T-helper 2 cell treated with Interferon-gamma antibody and Interleukin-4, amounts not matched to agents 5 μg/mL and 100 μg/mL, for 36 hours (primary cell): ENCODE data around the gene EML2.

Experiments
- DNase-seq: peaks from one replicate; pipeline ENCODE4 v3.0.0; 2021; ENCODE audit warnings: low spot score
- H3K27ac Mint-ChIP-seq: one replicate; pipeline ENCODE4 v1.8.0; 2021; ENCODE audit warnings: mild to moderate bottlenecking, mixed read lengths
- H3K27me3 Mint-ChIP-seq: one replicate; pipeline ENCODE4 v1.8.0; 2021; ENCODE audit warnings: low read depth, mixed read lengths
- H3K36me3 Mint-ChIP-seq: one replicate; pipeline ENCODE4 v1.8.0; 2021; ENCODE audit warnings: low read depth, mixed read lengths
- H3K4me1 Mint-ChIP-seq: one replicate; pipeline ENCODE4 v1.8.0; 2021; ENCODE audit warnings: low read depth, mixed read lengths
- H3K4me3 Mint-ChIP-seq: one replicate; pipeline ENCODE4 v1.8.0; 2022; ENCODE audit warnings: mild to moderate bottlenecking, moderate library complexity, mixed read lengths
- H3K9me3 Mint-ChIP-seq: one replicate; pipeline ENCODE4 v1.8.0; 2021; ENCODE audit warnings: mixed read lengths

EML2 gene

GRCh38 chr19:45667620-45668341 lies 28.6 kb upstream of the EML2 start, which contains the start of gene GIPR:
TSS of gene GIPR (plus strand) at chr19:45668221. CDS start at chr19:45669521, 1,300 bp downstream.
- H3K27me3 Mint-ChIP-seq, result peaks cover 3% of the 10 kb centered on the region
- peaks cover 30% of the 10 kb centered on the region for H3K4me1 Mint-ChIP-seq

DNA sequence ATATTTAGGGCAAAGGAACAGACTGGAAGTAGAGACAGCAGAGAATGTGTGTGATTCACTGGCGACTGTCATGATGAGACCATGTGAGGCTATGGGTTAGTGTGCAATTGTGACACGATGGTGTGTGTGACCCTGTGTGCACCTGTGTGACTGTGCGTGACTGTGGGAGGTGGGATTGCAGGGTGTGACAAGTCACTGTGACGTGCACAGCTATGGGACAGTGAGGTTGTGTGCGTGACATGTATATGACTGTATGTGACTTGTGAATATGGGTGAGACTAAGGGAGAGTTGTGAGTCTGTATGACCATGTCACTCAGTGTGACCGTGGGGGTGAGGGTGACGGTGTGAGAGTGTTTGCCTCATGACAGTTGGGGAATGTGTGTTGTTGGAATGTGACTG lies 25.4 kb upstream of the EML2 start:
- Mint-ChIP-seq H3K4me3 (no peak overlapping the region), H3K9me3 (no peaks in the 10 kb centered on the region), H3K36me3 (no peaks in the 10 kb centered on the region), H3K27me3 (peaks cover 7% of the 10 kb centered on the region), H3K27ac (no peak overlapping the region), H3K4me1 (peaks cover 19% of the 10 kb centered on the region)
- DNase-seq, result no peak

More at GRCh38 chr19:45667620-45668341, 28.6 kb upstream of the EML2 start, which contains the start of gene GIPR:
- Mint-ChIP-seq H3K27ac (peak within 1 kb of the TSS; percentile 79), H3K9me3 (no peaks in the 10 kb centered on the region), H3K4me3 (peak within 1 kb of the TSS; percentile 87), H3K36me3 (peaks cover 2% of the 10 kb centered on the region)
- peak; percentile 77 for DNase-seq

DNA sequence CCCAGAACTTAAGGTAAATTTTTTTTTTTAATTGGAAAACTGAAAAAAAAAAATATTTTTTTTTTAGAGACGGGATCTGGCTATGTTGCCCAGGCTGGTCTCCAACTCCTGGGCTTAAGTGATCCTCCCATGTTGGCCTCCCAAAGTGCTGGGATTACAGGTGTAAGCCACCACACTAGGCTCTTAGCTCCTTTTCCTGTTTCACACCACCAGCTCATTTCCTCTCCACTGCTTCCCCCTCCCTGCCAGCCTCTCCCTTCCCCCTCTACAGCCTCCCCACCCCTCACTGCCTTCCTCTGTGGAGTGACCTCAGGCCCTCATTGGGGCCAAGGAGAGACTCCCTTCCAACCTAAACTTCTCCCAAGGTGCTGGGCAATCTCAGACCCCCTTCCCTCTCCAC lies 24.6 kb upstream of the EML2 start:
- peaks cover 15% of the 10 kb centered on the region for H3K4me1 Mint-ChIP-seq
- peak overlapping the region; percentile 11 for H3K27ac Mint-ChIP-seq
- no peaks in the 10 kb centered on the region for H3K9me3 Mint-ChIP-seq
- no peak overlapping the region for H3K4me3 Mint-ChIP-seq
- H3K36me3 Mint-ChIP-seq, result no peaks in the 10 kb centered on the region
- H3K27me3 Mint-ChIP-seq, result peaks cover 7% of the 10 kb centered on the region
- DNase-seq, result no peak

DNA sequence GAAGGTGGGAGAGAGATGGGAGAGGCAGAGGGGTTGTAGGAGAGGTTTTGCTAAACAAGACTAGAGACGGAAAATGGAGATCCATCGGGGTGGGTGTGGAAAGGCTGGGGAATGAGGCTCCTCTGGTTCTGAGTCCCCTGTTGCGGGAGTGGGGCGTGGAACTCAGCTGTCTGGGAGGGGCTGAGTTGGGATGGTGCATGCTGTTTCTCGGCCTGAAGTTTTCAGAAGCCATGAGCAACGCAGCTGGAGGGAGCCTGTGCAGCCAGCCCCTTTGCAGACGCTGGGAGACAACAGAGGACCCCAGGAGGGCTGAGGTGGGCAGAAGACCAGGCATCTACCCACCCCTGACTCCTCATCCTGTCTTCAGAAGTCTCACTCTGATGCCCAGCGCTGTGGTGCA lies 21.4 kb upstream of the EML2 start:
- Mint-ChIP-seq H3K27me3 (peaks cover 7% of the 10 kb centered on the region), H3K4me3 (no peak overlapping the region), H3K9me3 (no peaks in the 10 kb centered on the region), H3K36me3 (no peaks in the 10 kb centered on the region), H3K27ac (no peak overlapping the region), H3K4me1 (peaks cover 3% of the 10 kb centered on the region)
- no peak for DNase-seq

GRCh38 chr19:45659096-45659729 lies 20.0 kb upstream of the EML2 start:
- Mint-ChIP-seq H3K9me3 (no peaks in the 10 kb centered on the region), H3K27ac (no peak overlapping the region), H3K27me3 (peaks cover 7% of the 10 kb centered on the region), H3K4me3 (no peak overlapping the region), H3K4me1 (peaks cover 3% of the 10 kb centered on the region), H3K36me3 (no peaks in the 10 kb centered on the region)
- no peak for DNase-seq

DNA sequence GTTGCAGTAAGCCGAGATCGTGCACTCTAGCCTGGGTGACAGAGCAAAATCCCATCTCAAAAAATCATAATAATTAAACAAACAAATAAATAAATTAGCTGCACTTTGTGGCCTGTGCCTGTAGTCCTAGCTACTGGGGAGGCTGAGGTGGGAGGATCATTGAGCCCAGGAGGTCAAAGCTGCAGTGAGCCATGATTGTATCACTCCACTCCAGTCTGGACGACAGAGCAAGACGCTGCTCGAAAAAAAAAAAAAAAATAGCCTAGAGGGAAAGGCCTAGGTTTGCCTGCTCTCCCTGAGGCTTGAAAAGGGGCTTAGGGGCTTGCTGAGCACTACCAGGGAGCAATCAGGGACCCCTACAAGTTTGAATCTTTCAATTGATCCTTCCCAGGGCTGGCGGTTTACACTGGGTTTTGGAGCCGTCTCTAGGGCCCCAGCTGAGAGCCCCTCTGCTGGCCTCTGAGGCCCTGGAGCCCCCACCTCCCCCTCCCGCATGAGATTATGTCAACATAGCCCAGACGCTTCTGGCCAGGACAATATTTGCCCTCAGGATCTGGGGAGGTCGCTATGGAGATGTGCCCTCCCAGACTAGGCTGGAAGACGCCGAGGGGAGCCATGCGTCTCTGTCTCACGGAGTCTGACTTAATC lies 18.4 kb upstream of the EML2 start:
- H3K27ac Mint-ChIP-seq, result no peak overlapping the region
- peaks cover 7% of the 10 kb centered on the region for H3K27me3 Mint-ChIP-seq
- no peaks in the 10 kb centered on the region for H3K4me1 Mint-ChIP-seq
- no peak for DNase-seq
- H3K36me3 Mint-ChIP-seq, result no peaks in the 10 kb centered on the region
- H3K9me3 Mint-ChIP-seq, result no peaks in the 10 kb centered on the region
- H3K4me3 Mint-ChIP-seq, result no peak overlapping the region

GRCh38 chr19:45655073-45655472 lies 15.9 kb upstream of the EML2 start:
- no peaks in the 10 kb centered on the region for H3K36me3 Mint-ChIP-seq
- H3K27ac Mint-ChIP-seq, result no peak overlapping the region
- no peaks in the 10 kb centered on the region for H3K27me3 Mint-ChIP-seq
- no peaks in the 10 kb centered on the region for H3K9me3 Mint-ChIP-seq
- H3K4me1 Mint-ChIP-seq, result no peaks in the 10 kb centered on the region
- H3K4me3 Mint-ChIP-seq, result no peak overlapping the region
- DNase-seq, result no peak

- Mint-ChIP-seq H3K4me3 (no peak overlapping the region), H3K4me1 (no peaks in the 10 kb centered on the region), H3K36me3 (no peaks in the 10 kb centered on the region), H3K27me3 (no peaks in the 10 kb centered on the region), H3K27ac (no peak overlapping the region), H3K9me3 (no peaks in the 10 kb centered on the region)
- DNase-seq, result no peak
Observed at GRCh38 chr19:45653634-45654033, 14.4 kb upstream of the EML2 start.

DNA sequence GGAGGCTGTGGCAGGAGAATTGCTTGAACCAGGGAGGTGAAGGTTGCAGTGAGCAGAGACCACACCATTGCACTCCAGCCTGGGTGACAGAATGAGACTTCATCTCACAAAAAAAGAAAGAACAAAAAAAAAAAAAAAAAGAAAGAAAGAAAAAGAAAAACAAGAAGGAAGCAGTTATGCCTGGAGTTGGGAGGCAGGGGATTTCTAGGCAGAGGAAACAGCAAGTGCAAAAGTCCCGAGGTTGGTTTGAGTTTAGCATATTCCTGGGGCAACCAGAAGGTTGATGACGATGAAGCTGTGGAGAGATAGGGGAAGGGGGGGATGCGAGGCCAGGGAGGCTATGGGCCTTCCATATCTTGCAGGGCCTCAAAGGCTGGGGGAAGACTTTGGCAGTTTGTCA lies 11.5 kb upstream of the EML2 start:
- H3K4me3 Mint-ChIP-seq, result no peak overlapping the region
- no peak for DNase-seq
- H3K9me3 Mint-ChIP-seq, result no peaks in the 10 kb centered on the region
- H3K36me3 Mint-ChIP-seq, result no peaks in the 10 kb centered on the region
- no peak overlapping the region for H3K27ac Mint-ChIP-seq
- H3K4me1 Mint-ChIP-seq, result peaks cover 7% of the 10 kb centered on the region
- no peaks in the 10 kb centered on the region for H3K27me3 Mint-ChIP-seq

- no peaks in the 10 kb centered on the region for H3K9me3 Mint-ChIP-seq
- H3K4me1 Mint-ChIP-seq, result peaks cover 26% of the 10 kb centered on the region
- DNase-seq, result no peak
- H3K27ac Mint-ChIP-seq, result peak overlapping the region; percentile 85
- no peaks in the 10 kb centered on the region for H3K27me3 Mint-ChIP-seq
- H3K4me3 Mint-ChIP-seq, result peak overlapping the region; percentile 92
- peaks cover under 1% of the 10 kb centered on the region for H3K36me3 Mint-ChIP-seq
Observed at GRCh38 chr19:45646345-45646698, 7.1 kb upstream of the EML2 start.

DNA sequence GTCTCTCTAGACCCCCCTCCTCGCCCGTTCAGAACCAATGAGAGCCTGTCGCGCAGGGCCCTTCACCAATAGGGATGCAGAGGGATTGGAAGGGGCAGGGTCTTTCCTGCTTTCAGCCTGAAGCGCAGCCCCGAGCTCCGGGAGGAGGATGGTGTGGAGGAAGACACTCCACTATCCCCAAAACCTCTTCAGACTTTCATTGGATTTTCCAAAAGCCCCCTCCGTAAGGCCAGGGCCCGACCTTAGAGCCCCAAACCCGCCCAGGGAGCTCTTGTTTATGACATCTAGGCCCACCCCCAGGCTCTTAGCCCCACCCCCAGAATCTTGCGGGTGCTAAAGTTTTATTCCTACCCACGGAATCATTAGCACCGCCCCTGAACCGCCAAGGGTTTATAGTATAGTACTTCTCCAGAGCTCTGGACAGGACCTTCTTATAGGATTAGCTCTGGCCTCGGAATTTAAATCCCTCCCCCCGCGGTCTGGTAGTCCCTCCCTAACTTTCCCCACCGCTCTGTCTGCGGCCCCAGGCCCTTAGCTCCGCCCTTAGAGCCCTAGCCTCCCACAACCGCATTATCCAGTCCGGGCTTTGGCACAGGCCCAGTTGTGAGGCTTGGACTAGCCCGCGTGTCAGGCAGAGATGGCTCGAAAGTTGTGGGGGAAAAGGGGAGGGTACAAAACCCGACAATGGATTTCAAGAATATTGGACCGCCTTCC lies 6.6 kb upstream of the EML2 start:
- Mint-ChIP-seq H3K27me3 (no peaks in the 10 kb centered on the region), H3K4me1 (peaks cover 31% of the 10 kb centered on the region), H3K4me3 (peak overlapping the region; percentile 92), H3K27ac (peak overlapping the region; percentile 85), H3K9me3 (no peaks in the 10 kb centered on the region), H3K36me3 (peaks cover 6% of the 10 kb centered on the region)
- DNase-seq, result peak; percentile 86

- no peak for DNase-seq
- Mint-ChIP-seq H3K27me3 (no peaks in the 10 kb centered on the region), H3K4me3 (peak overlapping the region; percentile 92), H3K9me3 (no peaks in the 10 kb centered on the region), H3K36me3 (peaks cover 8% of the 10 kb centered on the region), H3K4me1 (peaks cover 34% of the 10 kb centered on the region), H3K27ac (peak overlapping the region; percentile 85)
Observed at GRCh38 chr19:45645068-45645630, 6.0 kb upstream of the EML2 start.

DNA sequence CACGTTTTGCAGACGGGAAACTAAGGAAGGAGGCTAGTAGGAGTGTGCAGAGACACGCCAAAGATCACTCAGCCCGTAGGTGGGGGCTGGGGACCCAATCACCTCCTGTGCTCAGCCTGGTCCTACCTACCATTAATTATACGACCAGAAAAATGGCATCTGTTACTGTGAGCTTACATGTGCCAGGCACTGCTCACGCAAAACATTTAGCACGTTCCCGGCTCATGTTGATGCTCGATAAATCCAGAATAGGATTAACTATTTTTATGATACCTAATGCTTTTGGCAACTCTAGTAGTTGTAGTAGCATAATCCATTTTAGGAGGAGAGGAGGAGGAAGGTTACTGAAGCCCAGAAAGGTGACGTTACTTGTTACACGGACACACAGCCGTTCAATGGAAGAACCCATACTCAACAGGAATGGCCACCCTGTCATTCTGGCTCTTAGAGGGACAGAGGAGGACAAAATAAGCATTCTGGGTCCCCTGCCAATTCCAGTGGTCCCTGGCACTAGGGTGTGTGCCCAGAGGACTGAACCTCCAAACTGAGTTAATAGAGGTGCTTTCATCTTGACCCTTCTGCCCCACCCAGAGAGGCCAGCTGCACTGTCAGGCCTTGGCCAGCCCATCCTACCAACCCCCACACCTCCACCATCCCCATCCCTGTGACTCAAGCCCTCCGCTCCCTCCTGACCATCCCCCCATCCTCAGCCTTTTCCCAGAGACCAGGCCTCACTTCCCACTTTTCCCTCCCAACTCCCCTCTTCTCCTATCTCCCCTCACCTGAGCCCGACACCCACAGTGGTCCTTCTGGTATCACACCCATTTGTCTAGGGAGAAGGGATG lies 5.0 kb upstream of the EML2 start:
- H3K27me3 Mint-ChIP-seq, result no peaks in the 10 kb centered on the region
- H3K9me3 Mint-ChIP-seq, result no peaks in the 10 kb centered on the region
- H3K27ac Mint-ChIP-seq, result no peak overlapping the region
- H3K4me1 Mint-ChIP-seq, result peaks cover 37% of the 10 kb centered on the region
- no peak for DNase-seq
- peak overlapping the region; percentile 66 for H3K4me3 Mint-ChIP-seq
- H3K36me3 Mint-ChIP-seq, result peaks cover 8% of the 10 kb centered on the region
